ENCODE measurements around the gene TMEM41A. TPM values are rescaled to one million over a fixed set of nuclear protein-coding genes. Genes with fewer than 3 reads are reported as not detected.

Gene TMEM41A
- total RNA-seq, 1 donor from 2014 or later: 21.5 TPM

GRCh38 chr3:185444329-185444728 lies 54.5 kb downstream of the TMEM41A start:
- Histone ChIP-seq H3K27me3 (ENCODE audit: insufficient read depth, low read length) (no peaks in the 10 kb centered on the region), H3K79me2 (ENCODE audit: insufficient read depth, low read length) (no peaks in the 10 kb centered on the region), H3K4me3 (ENCODE audit: insufficient read depth, low read depth, low read length) (no peak overlapping the region), H3K4me1 (ENCODE audit: insufficient read depth, low read length) (no peaks in the 10 kb centered on the region), H3K27ac (ENCODE audit: low read depth, low read length) (no peak overlapping the region), H3K9me3 (ENCODE audit: insufficient read depth, low read depth, low read length) (no peaks in the 10 kb centered on the region), H3K36me3 (ENCODE audit: insufficient read depth, low read length) (no peaks in the 10 kb centered on the region), H2AFZ (ENCODE audit: low read depth, low read length) (no peak overlapping the region), H3K4me2 (ENCODE audit: low read length) (no peak overlapping the region), H3K9ac (ENCODE audit: low read length) (no peak overlapping the region), H4K20me1 (ENCODE audit: insufficient read depth, low read length) (no peaks in the 10 kb centered on the region)
- no peak for FAIRE-seq
- H3K4me1 Mint-ChIP-seq (ENCODE audit: low read depth, unreplicated experiment): no peaks in the 10 kb centered on the region
- H3K27me3 Mint-ChIP-seq (ENCODE audit: low read depth, unreplicated experiment): no peaks in the 10 kb centered on the region
- H3K4me3 Mint-ChIP-seq (ENCODE audit: unreplicated experiment): no peak overlapping the region
- H3K36me3 Mint-ChIP-seq (ENCODE audit: low read depth, unreplicated experiment): no peaks in the 10 kb centered on the region
- TF ChIP-seq CTCF (IDR thresholded peaks at IDR 0.05; ENCODE audit: insufficient read depth, low read depth, low read length) (no peak), EZH2 (IDR thresholded peaks at IDR 0.05; ENCODE audit: insufficient read depth, low read length) (no peak)
- H3K9me3 Mint-ChIP-seq (ENCODE audit: unreplicated experiment): no peaks in the 10 kb centered on the region
- DNase-seq (ENCODE audit: low read depth): no peak
- H3K27ac Mint-ChIP-seq (ENCODE audit: unreplicated experiment): no peak overlapping the region

- DNase-seq (ENCODE audit: low read depth) (no peak), FAIRE-seq (no peak)
- H3K4me3 ChIP-seq (ENCODE audit: insufficient read depth, low read depth, low read length): no peak overlapping the region
- no peaks in the 10 kb centered on the region for H3K36me3 ChIP-seq (ENCODE audit: insufficient read depth, low read length)
- no peak overlapping the region for H3K9ac ChIP-seq (ENCODE audit: low read length)
- H3K27me3 Mint-ChIP-seq (ENCODE audit: low read depth, unreplicated experiment): no peaks in the 10 kb centered on the region
- H3K27me3 ChIP-seq (ENCODE audit: insufficient read depth, low read length): no peaks in the 10 kb centered on the region
- no peaks in the 10 kb centered on the region for H3K9me3 ChIP-seq (ENCODE audit: insufficient read depth, low read depth, low read length)
- no peak overlapping the region for H3K27ac Mint-ChIP-seq (ENCODE audit: unreplicated experiment)
- no peak overlapping the region for H3K4me2 ChIP-seq (ENCODE audit: low read length)
- H3K36me3 Mint-ChIP-seq (ENCODE audit: low read depth, unreplicated experiment): peaks cover 5% of the 10 kb centered on the region
- H3K9me3 Mint-ChIP-seq (ENCODE audit: unreplicated experiment): no peaks in the 10 kb centered on the region
- no peaks in the 10 kb centered on the region for H3K79me2 ChIP-seq (ENCODE audit: insufficient read depth, low read length)
- H3K4me1 ChIP-seq (ENCODE audit: insufficient read depth, low read length): no peaks in the 10 kb centered on the region
- no peak overlapping the region for H3K27ac ChIP-seq (ENCODE audit: low read depth, low read length)
- H3K4me1 Mint-ChIP-seq (ENCODE audit: low read depth, unreplicated experiment): no peaks in the 10 kb centered on the region
- no peak overlapping the region for H3K4me3 Mint-ChIP-seq (ENCODE audit: unreplicated experiment)
- no peak for TF ChIP-seq CTCF (IDR thresholded peaks at IDR 0.05; ENCODE audit: insufficient read depth, low read depth, low read length)
- TF ChIP-seq EZH2 (IDR thresholded peaks at IDR 0.05; ENCODE audit: insufficient read depth, low read length): no peak
- no peaks in the 10 kb centered on the region for H4K20me1 ChIP-seq (ENCODE audit: insufficient read depth, low read length)
- no peak overlapping the region for H2AFZ ChIP-seq (ENCODE audit: low read depth, low read length)
Measured at GRCh38 chr3:185442031-185442430, 56.8 kb downstream of the TMEM41A start.

GRCh38 chr3:185439745-185440466 lies 58.9 kb downstream of the TMEM41A start:
- Histone ChIP-seq H3K27ac (ENCODE audit: low read depth, low read length) (no peak overlapping the region), H4K20me1 (ENCODE audit: insufficient read depth, low read length) (no peaks in the 10 kb centered on the region)

More at GRCh38 chr3:185439745-185440466, 58.9 kb downstream of the TMEM41A start:
- Mint-ChIP-seq H3K27me3 (ENCODE audit: low read depth, unreplicated experiment) (no peaks in the 10 kb centered on the region), H3K4me1 (ENCODE audit: low read depth, unreplicated experiment) (no peaks in the 10 kb centered on the region), H3K27ac (ENCODE audit: unreplicated experiment) (no peak overlapping the region), H3K4me3 (ENCODE audit: unreplicated experiment) (no peak overlapping the region), H3K36me3 (ENCODE audit: low read depth, unreplicated experiment) (peaks cover 5% of the 10 kb centered on the region), H3K9me3 (ENCODE audit: unreplicated experiment) (no peaks in the 10 kb centered on the region)
- H3K9ac ChIP-seq (ENCODE audit: low read length): no peak overlapping the region
- H3K4me2 ChIP-seq (ENCODE audit: low read length): no peak overlapping the region
- H3K79me2 ChIP-seq (ENCODE audit: insufficient read depth, low read length): no peaks in the 10 kb centered on the region
- H3K4me1 ChIP-seq (ENCODE audit: insufficient read depth, low read length): no peaks in the 10 kb centered on the region
- no peak overlapping the region for H3K4me3 ChIP-seq (ENCODE audit: insufficient read depth, low read depth, low read length)
- no peak for FAIRE-seq
- H2AFZ ChIP-seq (ENCODE audit: low read depth, low read length): no peak overlapping the region
- DNase-seq (ENCODE audit: low read depth): no peak
- no peak for TF ChIP-seq CTCF (IDR thresholded peaks at IDR 0.05; ENCODE audit: insufficient read depth, low read depth, low read length)
- no peak for TF ChIP-seq EZH2 (IDR thresholded peaks at IDR 0.05; ENCODE audit: insufficient read depth, low read length)
- no peaks in the 10 kb centered on the region for H3K36me3 ChIP-seq (ENCODE audit: insufficient read depth, low read length)
- no peaks in the 10 kb centered on the region for H3K9me3 ChIP-seq (ENCODE audit: insufficient read depth, low read depth, low read length)
- H3K27me3 ChIP-seq (ENCODE audit: insufficient read depth, low read length): no peaks in the 10 kb centered on the region
